ENCODE results near the gene EIF2S3.
"Not testable (repeated sequence)": the region's sequence is repeated elsewhere in the genome, so short reads cannot be mapped to it uniquely, and the experiment has no call there.

EIF2S3 gene

DNA sequence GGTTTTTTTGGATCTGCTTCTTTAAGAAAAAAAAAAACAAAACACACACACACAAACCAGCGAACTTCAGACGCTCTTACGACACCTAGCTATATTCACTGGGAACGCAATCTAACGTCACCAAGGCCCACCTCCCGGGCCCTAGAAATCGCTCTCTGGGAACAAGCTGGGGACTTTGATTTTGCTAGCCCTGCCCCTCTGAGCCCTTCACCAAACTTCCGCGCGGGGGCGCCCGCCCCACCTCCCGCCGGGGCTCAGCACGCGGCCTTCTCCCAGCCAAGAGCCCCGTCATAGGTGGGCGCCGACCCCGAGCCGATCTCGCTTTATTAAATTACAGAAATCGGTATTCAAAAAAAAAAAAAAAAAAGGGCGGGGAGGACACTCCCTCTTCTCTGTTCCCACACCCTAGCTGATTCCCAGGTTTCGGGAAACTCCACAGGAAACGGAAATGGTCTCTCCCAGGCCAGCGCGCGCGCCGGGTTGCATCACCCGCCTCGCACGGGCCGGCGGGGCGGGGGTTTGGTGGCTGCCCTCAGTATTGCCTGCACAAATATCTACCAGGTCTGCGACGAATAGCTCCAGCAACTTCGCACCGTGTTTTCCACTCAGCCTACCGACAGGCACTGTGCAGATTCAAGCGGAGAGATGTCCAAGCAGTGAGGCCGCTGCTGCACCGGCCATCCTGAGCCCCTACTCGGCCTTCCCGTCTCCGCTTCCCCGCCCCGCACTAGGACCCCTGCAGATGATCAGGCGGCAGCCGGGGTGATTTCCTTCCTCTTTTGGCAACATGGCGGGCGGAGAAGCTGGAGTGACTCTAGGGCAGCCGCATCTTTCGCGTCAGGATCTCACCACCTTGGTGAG lies at the start of gene EIF2S3:
TSS of gene EIF2S3 (plus strand) at position 775 of the 861 bp plus-strand sequence. CDS start at position 788, 13 bp downstream.
- DNase-seq: peak; percentile 86

DNA sequence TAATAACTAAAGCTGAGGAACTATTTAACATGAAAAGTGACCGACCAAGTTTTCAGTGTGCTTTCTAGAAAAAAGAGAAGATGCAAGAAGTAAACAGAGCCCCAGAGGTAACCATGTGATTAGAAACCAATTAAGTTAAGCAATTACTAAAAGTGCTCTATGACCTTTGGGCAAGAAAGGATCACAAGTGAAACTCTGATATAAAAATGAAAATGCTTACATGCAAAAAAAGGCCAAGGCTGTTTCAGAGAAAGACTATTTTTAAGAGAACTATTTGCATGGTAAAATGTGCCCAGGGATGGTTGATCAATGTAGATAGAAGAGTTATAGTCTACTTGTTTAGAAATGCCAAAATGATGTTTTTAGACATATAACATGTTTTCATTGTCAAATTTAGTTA lies 49.7 kb upstream of the EIF2S3 start:
- no peak for DNase-seq

DNA sequence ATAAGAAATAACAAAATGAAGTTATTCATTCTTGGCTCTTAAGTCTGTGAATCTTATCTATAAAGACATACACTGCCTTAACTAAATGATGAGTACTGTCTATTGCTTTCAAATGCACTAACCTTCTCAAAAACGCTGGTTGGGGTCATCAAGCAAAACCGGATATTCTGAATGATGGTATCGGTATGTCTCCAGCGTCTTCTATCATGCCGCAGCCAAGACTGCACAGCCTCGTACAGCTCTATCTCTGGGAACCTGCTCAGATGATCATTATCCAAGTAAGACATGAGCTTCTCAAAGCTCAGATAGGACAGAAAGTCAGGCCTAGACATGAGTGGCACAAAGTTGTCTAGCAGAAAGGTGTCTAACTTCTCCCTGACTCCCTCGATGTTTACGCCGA lies 48.9 kb upstream of the EIF2S3 start:
- DNase-seq: no peak

DNA sequence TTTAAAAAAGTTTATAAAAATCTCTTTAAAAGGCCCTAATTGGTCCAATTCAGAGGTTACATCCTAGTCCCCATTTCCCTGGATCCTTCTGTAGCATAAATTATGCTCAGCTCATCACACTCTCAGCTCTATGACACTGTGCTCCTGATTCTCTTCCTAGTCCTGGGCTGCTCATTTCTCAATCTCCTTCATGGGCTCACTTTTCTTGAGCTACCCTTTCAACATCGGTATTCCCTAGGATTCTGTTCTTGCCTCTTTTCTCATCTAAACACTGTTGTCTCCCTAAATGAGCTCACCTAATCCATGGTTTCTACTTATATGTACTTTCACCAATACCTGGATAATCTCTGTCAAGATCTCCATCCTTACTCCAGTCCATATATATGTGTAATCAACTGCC lies 42.5 kb upstream of the EIF2S3 start:
- no peak for DNase-seq

DNA sequence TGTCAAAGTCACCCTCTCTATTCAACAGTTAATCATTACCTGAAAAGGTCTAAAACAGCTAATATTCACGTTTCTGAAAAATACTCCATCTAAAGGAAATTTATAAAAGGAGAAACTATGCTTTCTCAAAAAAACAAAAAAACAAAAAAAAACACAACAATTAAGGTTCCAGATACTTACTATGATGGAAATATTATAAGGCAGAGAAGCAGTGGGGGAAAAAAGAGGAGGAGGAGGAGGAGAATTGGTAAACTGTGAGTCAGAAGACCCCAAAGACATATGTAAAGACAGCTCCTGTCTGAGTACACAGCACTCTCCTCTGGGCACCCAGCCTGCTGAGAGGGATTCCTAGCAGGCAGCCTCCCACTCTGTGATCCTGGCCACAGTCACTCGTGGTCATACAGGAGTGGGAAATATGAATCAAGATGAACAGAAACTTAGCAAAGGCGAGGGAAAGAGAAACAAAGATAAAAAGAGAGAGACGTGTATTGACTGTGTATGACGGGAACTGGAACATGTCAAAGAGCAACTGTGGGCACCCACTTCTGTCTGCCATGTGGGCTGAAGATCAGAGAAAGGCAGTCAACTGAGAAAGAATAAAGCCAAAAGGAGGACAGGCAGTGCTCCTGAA lies 40.3 kb upstream of the EIF2S3 start:
- DNase-seq: no peak

DNA sequence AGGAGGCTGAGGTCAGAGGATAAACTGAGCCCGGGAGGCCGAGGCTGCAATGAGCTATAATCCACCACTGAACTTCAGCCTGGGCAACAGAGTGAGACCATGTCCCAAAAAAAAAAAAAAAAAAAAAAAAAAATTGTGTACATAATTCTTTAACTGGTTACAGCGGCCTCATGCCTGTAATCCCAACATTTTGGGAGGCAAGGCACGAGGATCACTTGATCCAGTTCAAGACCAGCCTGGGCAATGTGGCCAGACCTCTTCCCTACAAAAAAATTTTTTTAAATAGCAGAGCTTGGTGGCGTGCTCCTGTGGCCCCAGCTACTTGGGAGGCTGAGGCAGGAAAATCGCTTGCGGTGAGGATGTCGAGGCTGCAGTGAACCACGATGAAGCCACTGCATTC lies 37.1 kb upstream of the EIF2S3 start:
- no peak for DNase-seq

DNA sequence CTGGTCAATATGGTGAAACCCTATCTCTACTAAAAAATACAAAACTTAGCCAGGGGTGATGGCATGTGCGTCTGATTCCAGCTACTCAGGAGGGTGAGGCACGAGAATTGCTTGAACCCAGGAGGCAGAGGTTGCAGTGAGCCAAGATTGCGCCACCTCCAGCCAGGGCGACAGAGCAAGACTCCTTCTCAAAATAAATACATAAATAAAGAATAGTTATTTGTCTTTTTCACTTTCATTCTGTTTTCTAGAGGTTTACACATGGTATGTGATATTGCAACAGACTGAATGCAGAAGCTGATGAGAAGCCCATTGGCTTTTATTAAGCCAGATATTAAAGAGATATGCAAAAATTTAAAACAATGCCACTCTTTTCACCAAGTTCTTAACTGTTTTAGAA lies 35.9 kb upstream of the EIF2S3 start:
- no peak for DNase-seq

DNA sequence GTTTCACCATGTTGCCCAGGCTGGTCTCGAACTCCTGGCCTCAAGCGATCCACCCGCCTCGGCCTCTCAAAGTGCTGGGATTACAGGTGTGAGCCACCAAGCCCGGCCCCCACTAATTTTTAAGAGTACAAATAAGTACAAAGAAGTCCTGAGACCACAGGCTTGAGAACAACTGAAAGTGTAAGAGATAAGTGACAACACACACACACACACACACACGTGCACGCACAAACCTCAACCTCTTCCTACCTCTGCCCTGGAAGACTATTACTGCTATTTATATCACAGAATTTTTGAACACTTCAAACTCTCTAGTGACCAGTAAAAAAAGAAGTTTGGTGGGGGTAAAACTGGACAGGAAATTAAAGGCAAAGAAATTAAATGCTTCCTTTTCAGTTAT lies 35.3 kb upstream of the EIF2S3 start:
- DNase-seq: no peak

DNA sequence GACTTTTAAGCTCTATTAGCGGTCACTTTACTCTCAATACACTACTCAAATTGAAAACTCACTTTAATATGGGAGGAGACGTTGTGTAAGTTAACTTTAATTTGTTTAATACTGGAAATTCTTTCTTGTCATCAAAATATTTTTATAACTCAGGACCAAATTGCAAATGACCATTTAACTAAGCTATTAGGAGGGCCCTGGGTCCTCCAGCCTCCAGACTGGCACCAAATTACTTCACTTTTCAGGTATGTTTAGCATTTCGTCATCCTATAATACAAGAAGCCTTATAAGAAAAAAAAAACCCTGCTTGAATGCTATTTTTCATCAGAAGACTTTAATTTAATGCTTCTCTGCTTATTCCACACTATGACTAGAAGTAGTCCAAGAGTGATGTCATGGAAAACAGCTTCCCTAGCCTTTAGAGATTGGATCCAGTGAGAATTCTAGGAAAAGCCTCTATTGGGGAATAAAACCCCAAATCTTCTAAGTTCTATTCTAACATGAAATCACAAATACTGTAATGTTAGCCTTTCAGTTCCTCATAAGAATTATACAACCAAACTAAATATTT lies 34.4 kb upstream of the EIF2S3 start:
- DNase-seq: no peak

DNA sequence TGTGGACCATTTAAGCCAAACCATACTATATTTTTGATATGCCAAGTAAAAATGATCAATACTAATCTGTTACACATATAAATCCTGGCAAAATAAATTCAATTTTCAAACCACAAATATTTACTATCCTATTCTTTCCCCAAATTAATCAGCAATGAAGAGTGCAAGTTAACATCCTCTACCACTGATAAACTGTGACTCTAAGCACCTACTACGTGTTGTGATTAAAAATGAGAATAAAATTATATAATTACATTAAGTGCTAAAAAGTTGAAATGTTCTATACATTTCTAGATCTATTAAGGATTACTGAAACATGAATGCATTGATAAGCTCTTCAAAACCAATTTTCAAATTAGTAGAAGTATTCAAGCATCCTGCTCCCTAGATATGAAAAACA lies 31.2 kb upstream of the EIF2S3 start:
- no peak for DNase-seq

DNA sequence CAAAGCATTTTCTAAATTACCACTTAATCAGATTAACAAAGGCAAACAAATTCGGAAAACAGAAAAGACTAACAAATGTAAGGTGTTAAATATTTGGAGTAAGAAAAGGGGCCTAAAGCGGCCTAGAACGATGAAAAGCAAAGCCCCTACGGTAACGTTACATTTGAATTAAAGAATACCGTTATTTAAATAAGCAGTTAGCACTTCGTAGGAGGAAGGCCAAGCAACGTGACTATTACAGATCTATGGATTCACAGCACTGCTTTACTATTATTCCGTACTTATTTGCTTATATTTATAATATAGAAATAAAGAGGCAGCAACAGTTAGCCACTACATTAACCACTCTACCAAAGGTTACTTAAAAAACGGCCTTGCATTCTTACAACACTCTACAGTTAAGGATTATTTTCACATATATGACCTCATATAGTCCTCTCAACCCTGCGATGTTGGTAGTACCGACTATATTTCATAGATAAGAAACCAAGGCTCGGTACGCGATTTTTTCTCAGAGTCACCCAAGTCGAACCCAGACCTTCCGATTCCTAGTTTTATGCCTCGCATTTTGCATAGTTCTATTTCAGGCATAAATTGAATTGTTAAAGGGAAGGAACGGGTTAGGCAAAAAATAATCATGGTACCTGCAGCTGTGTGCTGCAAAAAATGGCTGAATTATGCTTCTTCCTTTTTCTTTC lies 30.6 kb upstream of the EIF2S3 start:
- no peak for DNase-seq

DNA sequence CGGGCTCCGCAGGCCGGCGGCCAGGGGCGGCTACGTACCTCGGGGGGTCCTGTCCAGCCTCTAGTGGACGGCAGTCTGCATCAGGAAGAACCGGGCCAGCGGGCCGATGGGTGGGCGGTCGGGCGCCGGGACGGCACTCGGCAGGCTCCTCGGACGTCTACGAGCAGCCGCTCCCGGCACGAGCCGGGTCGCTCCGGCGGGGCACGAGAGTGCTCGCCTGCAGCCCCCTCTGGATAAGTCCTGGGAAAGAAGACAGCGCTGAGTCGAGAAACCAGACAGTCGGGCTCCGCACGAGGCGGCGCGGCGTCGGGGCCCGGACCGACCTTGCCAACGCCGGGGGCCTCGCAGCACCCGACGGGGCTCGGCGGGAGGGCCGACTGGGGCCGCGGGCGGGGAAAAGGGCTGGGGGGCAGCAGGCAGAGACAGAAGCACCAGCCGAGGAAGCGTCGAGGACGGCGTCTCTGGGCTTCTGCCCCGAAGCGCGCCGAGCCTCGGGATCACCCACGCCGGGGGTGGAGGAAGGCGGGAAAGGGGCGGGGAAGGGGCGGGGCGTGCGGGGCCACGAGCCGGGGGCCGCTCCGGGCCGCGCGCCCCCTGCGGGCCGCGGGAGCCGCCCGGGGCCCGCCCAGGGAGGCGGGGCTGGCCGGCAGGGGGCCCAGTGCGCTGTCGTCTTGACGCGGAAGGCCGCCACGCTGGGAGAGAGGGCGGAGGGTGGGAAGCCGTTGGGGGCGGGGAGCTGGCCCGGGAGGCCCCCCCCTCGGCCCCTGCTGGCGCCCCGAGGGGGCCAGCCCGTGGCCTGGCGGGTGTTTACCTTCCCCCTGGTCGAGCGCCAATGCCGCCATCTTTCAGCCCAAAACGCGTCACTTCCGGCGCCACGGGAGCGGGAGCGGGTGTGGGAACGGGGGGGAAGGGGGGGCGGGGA lies 29.7 kb upstream of the EIF2S3 start:
- no peak for DNase-seq

DNA sequence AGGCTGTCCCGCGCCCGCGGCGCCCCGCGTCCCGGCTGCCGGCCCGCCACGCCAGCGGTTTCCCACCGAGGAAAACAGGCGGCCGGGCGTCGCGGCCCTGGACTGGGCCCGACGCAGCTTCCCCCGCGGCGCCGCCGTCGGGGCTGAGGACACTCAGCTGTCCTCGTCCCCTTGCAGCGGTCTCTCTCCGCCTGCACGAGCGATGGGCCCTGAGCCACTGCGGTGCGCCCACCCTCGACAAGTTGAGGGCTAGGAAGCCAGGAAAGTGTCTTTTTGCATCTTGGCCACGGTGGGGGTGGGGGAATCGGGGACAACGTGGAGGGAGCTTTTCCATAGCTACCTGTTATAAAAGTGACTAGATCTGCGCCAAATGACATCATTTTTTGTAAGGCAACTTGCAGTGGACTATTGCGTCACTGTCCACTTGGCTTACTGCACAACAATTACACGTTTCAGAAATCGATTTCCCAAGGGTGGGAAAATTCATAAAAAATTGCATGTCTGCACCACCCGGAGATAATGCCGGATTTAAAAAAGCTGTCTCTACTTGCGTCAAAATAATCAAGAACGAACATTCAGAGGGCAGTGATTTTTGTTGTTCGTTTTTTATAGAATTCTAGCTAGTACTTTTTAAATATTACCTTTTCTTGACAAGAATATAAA lies 28.9 kb upstream of the EIF2S3 start:
- no peak for DNase-seq

DNA sequence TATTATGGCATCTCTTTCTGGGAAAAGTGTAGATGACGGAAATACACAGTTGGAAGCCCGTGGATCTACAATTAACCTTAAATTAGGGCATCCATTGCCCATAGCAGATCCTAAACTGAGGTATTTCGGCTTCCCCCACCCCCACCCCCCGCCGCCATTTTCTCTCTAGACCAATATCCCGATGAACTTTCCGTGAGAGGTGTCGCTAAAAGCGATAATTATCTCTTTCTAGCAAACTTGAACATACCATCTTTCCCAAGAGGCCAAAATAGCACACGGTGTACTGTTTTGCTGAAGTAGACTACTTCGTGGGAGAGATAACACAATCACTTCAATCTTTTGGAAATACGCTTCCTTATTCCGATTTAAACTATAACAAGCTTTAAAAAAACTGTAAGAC lies 28.3 kb upstream of the EIF2S3 start:
- no peak for DNase-seq

DNA sequence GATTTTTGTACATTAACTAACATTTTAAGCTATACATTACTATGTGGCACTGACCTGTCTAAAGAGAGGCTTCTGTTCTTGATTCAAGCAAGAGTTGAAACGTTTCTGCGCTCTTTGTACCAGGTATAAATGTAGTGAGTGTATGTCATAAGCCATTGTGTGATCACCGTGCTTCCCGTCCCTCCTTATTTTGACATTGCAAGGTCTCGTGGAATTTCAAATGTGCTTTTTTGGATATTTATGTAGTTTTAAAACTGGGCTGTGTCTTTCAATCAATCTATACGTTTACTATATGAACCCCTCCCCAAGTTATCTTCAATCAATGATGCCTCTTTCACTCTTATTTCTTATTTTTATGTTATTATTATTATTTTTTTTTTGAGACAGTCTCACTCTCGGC lies 27.7 kb upstream of the EIF2S3 start, which contains the start of gene KLHL15:
TSS of gene KLHL15 (minus strand) at position 101 of the 400 bp plus-strand sequence. CDS start 20,493 bp downstream, outside the sequence.
- no peak for DNase-seq

DNA sequence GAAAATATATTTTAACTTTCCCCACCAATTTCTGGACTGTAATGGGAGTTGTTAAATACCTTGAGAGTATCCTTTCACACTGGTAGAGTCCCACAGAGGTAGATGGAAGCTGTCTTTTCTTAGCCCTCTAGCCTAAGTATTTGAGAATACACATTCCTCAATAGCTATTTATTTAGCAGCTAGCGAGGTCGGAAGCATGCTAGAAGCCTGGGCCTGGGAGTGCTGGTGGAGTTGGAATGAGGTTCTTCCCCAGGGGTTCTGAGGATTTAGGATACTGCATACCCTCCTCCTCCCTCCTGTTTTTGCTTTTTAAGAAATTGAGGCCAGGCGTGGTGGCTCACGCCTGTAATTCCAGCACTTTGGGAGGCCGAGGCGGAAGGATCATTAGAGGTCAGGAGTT lies 26.8 kb upstream of the EIF2S3 start:
- DNase-seq: no peak

DNA sequence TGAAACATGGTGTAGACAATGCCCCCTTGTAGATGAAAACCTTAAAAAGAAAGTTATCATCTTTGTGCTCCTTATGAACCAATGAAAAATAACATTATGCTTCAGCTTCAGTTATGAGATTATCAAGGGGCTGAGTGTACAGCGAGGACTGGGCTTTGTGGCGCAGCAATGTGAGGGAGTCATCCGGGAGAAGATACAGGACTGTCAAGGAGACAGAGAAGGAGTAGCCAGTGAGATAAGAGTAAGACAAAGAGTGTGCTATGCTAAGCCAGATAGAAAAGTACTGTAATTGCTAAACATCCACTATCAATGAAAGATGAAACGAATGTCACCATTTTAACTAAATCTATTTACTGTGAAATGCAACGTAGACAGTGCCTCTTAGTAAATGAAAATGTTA lies 24.2 kb upstream of the EIF2S3 start:
- no peak for DNase-seq

DNA sequence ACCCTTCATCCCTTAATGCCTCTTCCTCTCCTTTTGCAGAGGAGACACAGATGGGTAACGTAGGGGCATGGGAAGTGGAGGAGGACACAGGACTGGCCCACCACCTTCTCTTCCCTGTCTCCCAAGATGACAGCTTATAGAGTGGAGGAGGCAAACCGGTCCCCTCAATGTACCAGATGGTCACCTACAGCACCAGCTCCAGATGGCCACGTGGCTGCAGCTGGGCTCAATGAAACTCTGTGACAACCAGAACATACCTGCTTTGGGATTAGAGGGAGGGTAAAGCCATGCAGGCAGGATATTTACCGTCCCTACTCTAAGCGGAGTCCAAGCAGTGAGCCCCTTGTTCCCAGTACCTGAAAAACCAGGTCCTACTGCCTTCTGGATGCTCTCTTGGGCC lies 20.3 kb upstream of the EIF2S3 start:
- DNase-seq: no peak

DNA sequence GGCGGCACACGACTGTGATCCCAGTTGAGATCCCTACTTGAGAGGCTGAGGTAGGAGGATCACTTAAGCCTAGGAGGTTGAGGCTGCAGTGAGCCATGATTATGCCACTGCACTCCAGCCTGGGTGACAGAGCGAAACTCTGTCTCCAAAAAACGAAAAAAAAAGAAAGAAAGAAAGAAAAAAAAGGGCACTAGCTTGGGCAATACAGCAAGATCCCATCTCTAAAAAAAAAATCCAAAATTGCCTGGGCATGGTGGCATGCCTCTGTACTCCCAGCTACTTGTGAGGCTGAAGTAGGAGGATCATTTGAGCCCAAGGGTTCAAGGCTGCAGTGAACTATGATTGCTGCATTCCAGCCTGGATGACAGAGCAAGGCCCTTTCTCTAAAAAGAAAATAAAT lies 17.0 kb upstream of the EIF2S3 start:
- no peak for DNase-seq

DNA sequence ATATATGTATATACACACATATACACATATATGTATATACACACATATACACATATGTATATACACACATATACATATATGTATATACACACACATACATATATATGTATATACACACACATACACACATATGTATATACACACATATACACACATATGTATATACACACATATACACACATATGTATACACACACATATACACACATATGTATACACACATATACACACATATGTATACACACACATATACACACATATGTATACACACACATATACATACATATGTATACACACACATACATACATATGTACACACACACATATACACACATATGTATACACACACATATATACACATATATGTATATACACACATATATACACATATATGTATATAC lies 8.7 kb upstream of the EIF2S3 start:
- not testable (repeated sequence) for DNase-seq

DNA sequence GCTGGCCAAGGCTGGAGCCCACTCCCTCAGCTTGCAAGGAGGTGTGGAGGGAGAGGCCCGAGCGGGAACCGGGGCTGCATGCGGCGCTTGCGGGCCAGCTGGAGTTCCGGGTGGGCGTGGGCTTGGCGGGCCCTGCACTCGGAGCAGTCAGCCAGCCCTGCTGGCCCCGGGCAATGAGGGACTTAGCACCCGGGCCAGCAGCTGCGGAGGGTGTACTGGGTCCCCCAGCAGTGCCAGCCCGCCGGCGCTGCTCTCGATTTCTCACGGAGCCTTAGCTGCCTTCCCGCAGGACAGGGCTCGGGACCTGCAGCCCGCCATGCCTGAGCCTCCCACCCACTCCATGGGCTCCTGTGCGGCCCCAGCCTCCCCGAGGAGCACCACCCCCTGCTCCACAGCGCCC lies 5.1 kb upstream of the EIF2S3 start:
- DNase-seq: not testable (repeated sequence)
